H9 (cell line): Measurements from ENCODE around the gene NUDT8. TPM values are rescaled to one million over a fixed set of nuclear protein-coding genes. Genes with fewer than 3 reads are reported as not detected.

Source experiments
- DNase-seq: peaks from one replicate; pipeline ENCODE4 v3.0.0-alpha.2; 2017
- H2AFZ ChIP-seq: one replicate; pipeline ENCODE4 v1.6.1; 2013; ENCODE audit warnings: mild to moderate bottlenecking, low read length, control low read depth, moderate library complexity
- H2AK5ac ChIP-seq: 2 replicates; pipeline ENCODE4 v1.6.1; 2013; ENCODE audit warnings: low read length, control low read depth, mixed read lengths; ENCODE audit not compliant: insufficient read length
- H2BK120ac ChIP-seq: one replicate; pipeline ENCODE4 v1.6.1; 2013; ENCODE audit warnings: low read depth, mild to moderate bottlenecking, low read length, control low read depth, inconsistent platforms; ENCODE audit not compliant: poor library complexity, severe bottlenecking
- H2BK12ac ChIP-seq: 2 replicates; pipeline ENCODE4 v1.6.1; 2013; ENCODE audit warnings: low read length, control low read depth, mixed read lengths, low read depth; ENCODE audit not compliant: insufficient read length
- H2BK15ac ChIP-seq: 2 replicates; pipeline ENCODE4 v1.6.1; 2013; ENCODE audit warnings: low read depth, low read length, control low read depth
- H2BK20ac ChIP-seq: one replicate; pipeline ENCODE4 v1.6.1; 2013; ENCODE audit warnings: low read depth, mild to moderate bottlenecking, low read length, control low read depth, inconsistent platforms; ENCODE audit not compliant: poor library complexity, severe bottlenecking
- H2BK5ac ChIP-seq: 2 replicates; pipeline ENCODE4 v1.6.1; 2013; ENCODE audit warnings: low read length, control low read depth, mixed read lengths; ENCODE audit not compliant: insufficient read length
- H3K14ac ChIP-seq: 2 replicates; pipeline ENCODE4 v1.6.1; 2013; ENCODE audit warnings: low read length, control low read depth; ENCODE audit not compliant: insufficient read depth
- H3K18ac ChIP-seq: 2 replicates; pipeline ENCODE4 v1.6.1; 2013; ENCODE audit warnings: low read depth, mild to moderate bottlenecking, mixed read lengths, low read length, control low read depth; ENCODE audit not compliant: insufficient read length
- H3K23ac ChIP-seq: 2 replicates; pipeline ENCODE4 v1.6.1; 2013; ENCODE audit warnings: low read length, control low read depth, mixed read lengths, low read depth; ENCODE audit not compliant: insufficient read length
- H3K23me2 ChIP-seq: 2 replicates; pipeline ENCODE4 v1.6.1; 2013; ENCODE audit warnings: low read depth, mild to moderate bottlenecking, mixed read lengths, low read length, control low read depth; ENCODE audit not compliant: insufficient read length, poor library complexity, severe bottlenecking
- H3K27ac ChIP-seq: 2 replicates; pipeline ENCODE4 v1.5.1; 2013; ENCODE audit warnings: low read length, control low read depth, mixed read lengths, low read depth; ENCODE audit not compliant: insufficient read length
- H3K27me3 ChIP-seq: 2 replicates; pipeline ENCODE4 v1.6.1; 2013; ENCODE audit warnings: low read length, control low read depth, inconsistent platforms; ENCODE audit not compliant: insufficient read depth
- H3K4ac ChIP-seq: 2 replicates; pipeline ENCODE4 v1.6.1; 2013; ENCODE audit warnings: low read depth, mild to moderate bottlenecking, control low read depth, inconsistent platforms, low read length, moderate library complexity
- H3K4me1 ChIP-seq: 2 replicates; pipeline ENCODE4 v1.6.1; 2013; ENCODE audit warnings: low read length, control low read depth, inconsistent platforms; ENCODE audit not compliant: insufficient read depth
- H3K4me2 ChIP-seq: 2 replicates; pipeline ENCODE4 v1.6.1; 2013; ENCODE audit warnings: low read length, control low read depth, mixed read lengths; ENCODE audit not compliant: insufficient read length, insufficient read depth
- H3K56ac ChIP-seq: 2 replicates; pipeline ENCODE4 v1.6.1; 2013; ENCODE audit warnings: low read depth, mild to moderate bottlenecking, mixed read lengths, low read length, control low read depth; ENCODE audit not compliant: insufficient read length
- H3K79me1 ChIP-seq: 2 replicates; pipeline ENCODE4 v1.6.1; 2013; ENCODE audit warnings: low read depth, mild to moderate bottlenecking, moderate library complexity, low read length, control low read depth, inconsistent platforms; ENCODE audit not compliant: insufficient read depth, poor library complexity, severe bottlenecking
- H3K79me2 ChIP-seq: 2 replicates; pipeline ENCODE4 v1.6.1; 2013; ENCODE audit warnings: low read length, control low read depth, inconsistent platforms; ENCODE audit not compliant: insufficient read depth
- H3K9ac ChIP-seq: 2 replicates; pipeline ENCODE4 v1.6.1; 2013; ENCODE audit warnings: low read length, control low read depth, mixed read lengths; ENCODE audit not compliant: insufficient read length; ENCODE audit errors: extremely low read depth
- H3K9me3 ChIP-seq: one replicate; pipeline ENCODE4 v1.6.1; 2013; ENCODE audit warnings: low read depth, low read length, inconsistent platforms; ENCODE audit not compliant: control insufficient read depth
- H3T11ph ChIP-seq: one replicate; pipeline ENCODE4 v1.6.1; 2013; ENCODE audit warnings: mild to moderate bottlenecking, low read length, control low read depth, inconsistent platforms
- H4K20me1 ChIP-seq: one replicate; pipeline ENCODE4 v1.6.1; 2013; ENCODE audit not compliant: control insufficient read depth, insufficient read length, insufficient read depth
- H4K5ac ChIP-seq: 2 replicates; pipeline ENCODE4 v1.6.1; 2013; ENCODE audit warnings: low read depth, mild to moderate bottlenecking, mixed read lengths, low read length, control low read depth; ENCODE audit not compliant: insufficient read length
- H4K8ac ChIP-seq: replicated peaks from 2 replicates; pipeline ENCODE4 v1.6.1; 2013; ENCODE audit warnings: low read length, control low read depth, mixed read lengths, low read depth; ENCODE audit not compliant: insufficient read length
- H4K91ac ChIP-seq: 2 replicates; pipeline ENCODE4 v1.6.1; 2013; ENCODE audit warnings: low read depth, mild to moderate bottlenecking, moderate library complexity, mixed read lengths, low read length, control low read depth; ENCODE audit not compliant: insufficient read length
- H3K27ac Mint-ChIP-seq, 3 experiments: 2 replicates in 2 of 3; 3 replicates in 1 of 3; pipeline ENCODE4 v1.8.0; 2020 to 2021; ENCODE audit warnings: mixed read lengths in 3 of 3, mild to moderate bottlenecking in 1 of 3, moderate library complexity in 1 of 3
- H3K27me3 Mint-ChIP-seq: 2 replicates; pipeline ENCODE4 v1.8.0; 2021; ENCODE audit warnings: low read depth, mild to moderate bottlenecking, moderate library complexity, mixed read lengths
- H3K36me3 Mint-ChIP-seq, 3 experiments: 2 replicates in 2 of 3; 3 replicates in 1 of 3; pipeline ENCODE4 v1.8.0; 2020 to 2021; ENCODE audit warnings: low read depth in 3 of 3, mixed read lengths in 3 of 3; ENCODE audit not compliant: insufficient read depth in 1 of 3
- H3K4me1 Mint-ChIP-seq, 2 experiments: 2 replicates each; pipeline ENCODE4 v1.8.0; 2020; ENCODE audit warnings: mixed read lengths in 2 of 2
- H3K4me3 Mint-ChIP-seq, 2 experiments: 2 replicates in 1 of 2; 3 replicates in 1 of 2; pipeline ENCODE4 v1.8.0; 2020 to 2021; ENCODE audit warnings: mild to moderate bottlenecking in 2 of 2, mixed read lengths in 2 of 2, moderate library complexity in 1 of 2
- H3K9me3 Mint-ChIP-seq, 2 experiments: 2 replicates in 1 of 2; 3 replicates in 1 of 2; pipeline ENCODE4 v1.8.0; 2020; ENCODE audit warnings: mild to moderate bottlenecking in 2 of 2, mixed read lengths in 2 of 2, moderate library complexity in 1 of 2
- CTCF ChIP-seq: fragments of 200-600 bp; sonication (generic); conservative IDR thresholded peaks from 3 replicates; pipeline ENCODE4 v1.8.0; 2021; ENCODE audit warnings: antibody characterized with exemption, mild to moderate bottlenecking
- WGBS: extraction: QIAGEN DNeasy Blood & Tissue Kit; methylation state at CpG from one replicate; pipeline ENCODE4 v1.1.7; 2013; ENCODE audit warnings: missing lambda C conversion rate, low lambda C conversion rate, mixed read lengths; ENCODE audit not compliant: insufficient read length; ENCODE audit errors: extremely low coverage; 5-methylcytosine and 5-hydroxymethylcytosine counted together
- total RNA-seq: library from RNA; stranded (reverse); gene quantifications from 2 replicates; pipeline ENCODE4 v1.2.1, GENCODE V29; 2021

The NUDT8 gene
- total RNA-seq, 1 experiment from 2014 or later = 6.5 TPM

DNA sequence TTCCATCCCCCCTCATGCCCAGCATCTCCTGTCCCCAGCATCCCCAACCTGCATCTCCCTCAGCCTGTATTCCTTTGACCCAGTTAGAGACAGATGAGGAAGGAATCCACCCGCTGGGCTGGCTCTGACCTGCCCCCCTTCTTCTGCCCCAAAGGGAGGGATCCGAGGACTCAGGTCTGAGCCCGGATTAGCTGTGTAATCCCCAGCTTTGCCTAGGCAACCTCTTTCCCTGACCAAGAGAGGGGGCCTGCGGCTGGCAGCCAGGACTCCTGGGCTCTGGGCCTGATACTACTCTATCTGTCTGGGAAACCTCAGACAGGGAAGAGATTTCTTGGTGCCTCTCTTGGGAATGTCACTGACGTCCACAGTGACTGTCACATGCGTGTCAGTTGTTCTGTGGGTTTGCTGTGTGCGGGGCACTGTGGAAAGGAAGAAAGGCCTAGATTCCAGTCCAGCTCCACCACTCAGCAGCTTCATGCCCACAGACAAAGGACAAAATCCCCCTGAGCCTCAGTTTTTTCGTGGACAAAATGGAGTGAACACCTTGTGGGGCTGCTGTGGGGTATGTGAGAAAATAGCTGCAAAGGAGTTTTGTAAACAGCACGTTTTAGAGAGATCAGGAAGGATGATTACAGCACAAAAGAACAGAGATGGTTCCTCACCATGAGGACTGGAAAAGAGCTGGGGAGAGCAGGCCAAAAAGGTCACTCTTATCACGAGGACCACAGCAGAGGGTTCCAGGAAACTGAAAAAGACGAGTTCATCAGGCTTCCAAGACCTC lies 24.3 kb downstream of the NUDT8 start:
- Histone ChIP-seq H3K9ac (no peak overlapping the region), H3K4me1 (no peaks in the 10 kb centered on the region), H3K23ac (no peak overlapping the region), H4K20me1 (no peaks in the 10 kb centered on the region), H3K56ac (no peak overlapping the region), H4K91ac (no peak overlapping the region), H3K79me1 (no peaks in the 10 kb centered on the region), H2AFZ (no peak overlapping the region), H4K8ac (no peak overlapping the region), H3K4me2 (no peak overlapping the region), H3K9me3 (no peaks in the 10 kb centered on the region), H2BK5ac (no peak overlapping the region), H3K79me2 (no peaks in the 10 kb centered on the region), H3K27ac (no peak overlapping the region), H2BK12ac (no peak overlapping the region), H2BK20ac (no peak overlapping the region), H2BK15ac (no peak overlapping the region), H4K5ac (no peak overlapping the region), H2AK5ac (no peak overlapping the region), H2BK120ac (no peak overlapping the region), H3T11ph (no peak overlapping the region), H3K4ac (no peak overlapping the region), H3K18ac (no peak overlapping the region), H3K27me3 (no peaks in the 10 kb centered on the region), H3K14ac (no peak overlapping the region), H3K23me2 (peaks cover 9% of the 10 kb centered on the region)
- peaks cover 11% of the 10 kb centered on the region for H3K27me3 Mint-ChIP-seq
- H3K27ac Mint-ChIP-seq = no peak overlapping the region
- TF ChIP-seq CTCF = no peak
- WGBS = no CpG with 5 or more reads among the region's 11 CpGs
- DNase-seq = no peak
- H3K4me3 Mint-ChIP-seq = peak overlapping the region; percentile 6 to 95
- peaks cover 38 to 43% of the 10 kb centered on the region in 2 experiments for H3K4me1 Mint-ChIP-seq
- H3K9me3 Mint-ChIP-seq = peaks cover 7 to 11% of the 10 kb centered on the region in 2 experiments
- peaks cover 13 to 24% (median 19%) of the 10 kb centered on the region in 3 experiments for H3K36me3 Mint-ChIP-seq
